Right kidney (tissue), 1 donor: Measurements from ENCODE around the gene LAMA2.
A peak's percentile ranks its signal among the peaks of the same experiment; 100 is the strongest.

Experiments
- DNase-seq: peaks from one replicate; pipeline ENCODE4 v3.0.0-alpha.2; 2016

LAMA2 gene

GRCh38 chr6:129215246-129215645, 332.3 kb downstream of the LAMA2 start:
- no peak for DNase-seq

- DNase-seq = no peak
Measured at GRCh38 chr6:129215916-129216520, 333.1 kb downstream of the LAMA2 start.

GRCh38 chr6:129217701-129218100, 334.8 kb downstream of the LAMA2 start:
- DNase-seq = no peak

GRCh38 chr6:129233458-129234134, 350.7 kb downstream of the LAMA2 start:
- DNase-seq = no peak

- DNase-seq = no peak
Measured at GRCh38 chr6:129235167-129236000, 352.4 kb downstream of the LAMA2 start.

- no peak for DNase-seq
Measured at GRCh38 chr6:129236001-129236517, 353.1 kb downstream of the LAMA2 start.

- DNase-seq = no peak
Measured at GRCh38 chr6:129238991-129239390, 356.1 kb downstream of the LAMA2 start.

GRCh38 chr6:129239825-129240491, 357.0 kb downstream of the LAMA2 start:
- DNase-seq = no peak

- no peak for DNase-seq
Measured at GRCh38 chr6:129240492-129240853, 357.5 kb downstream of the LAMA2 start.

- no peak for DNase-seq
Measured at GRCh38 chr6:129242546-129242945, 359.6 kb downstream of the LAMA2 start.

- DNase-seq = no peak
Measured at GRCh38 chr6:129243377-129243776, 360.4 kb downstream of the LAMA2 start.

GRCh38 chr6:129248946-129249345, 366.0 kb downstream of the LAMA2 start:
- DNase-seq = no peak

GRCh38 chr6:129251669-129252376, 368.9 kb downstream of the LAMA2 start:
- peak; percentile 27 for DNase-seq

- no peak for DNase-seq
Measured at GRCh38 chr6:129252377-129253071, 369.6 kb downstream of the LAMA2 start.

GRCh38 chr6:129253242-129253641, 370.3 kb downstream of the LAMA2 start:
- DNase-seq = no peak

- DNase-seq = no peak
Measured at GRCh38 chr6:129253727-129254126, 370.8 kb downstream of the LAMA2 start.

GRCh38 chr6:129257196-129257595, 374.3 kb downstream of the LAMA2 start:
- DNase-seq = no peak

- DNase-seq = no peak
Measured at GRCh38 chr6:129262661-129263060, 379.7 kb downstream of the LAMA2 start.

GRCh38 chr6:129263176-129263575, 380.2 kb downstream of the LAMA2 start:
- DNase-seq = no peak

GRCh38 chr6:129264480-129265045, 381.6 kb downstream of the LAMA2 start:
- no peak for DNase-seq

GRCh38 chr6:129267028-129267427, 384.1 kb downstream of the LAMA2 start:
- no peak for DNase-seq
